Measurements from ENCODE around the gene GALNT3.

GRCh38 chr2:165745916-165746315, 48.1 kb downstream of the GALNT3 start:
- no peak for TF ChIP-seq CTCF (tag by site-specific recombination; IDR thresholded peaks at IDR 0.05)
- TF ChIP-seq PBX3 (CRISPR knock-in tag; IDR thresholded peaks at IDR 0.05): no peak
- no peak for TF ChIP-seq ZNF513 (tag by site-specific recombination; IDR thresholded peaks at IDR 0.05)
- TF ChIP-seq KLF1 (tag by site-specific recombination; IDR thresholded peaks at IDR 0.05): no peak
- TF ChIP-seq PATZ1 (tag by site-specific recombination; IDR thresholded peaks at IDR 0.05): no peak
- TF ChIP-seq ZNF37A (tag by site-specific recombination; IDR thresholded peaks at IDR 0.05): no peak
